HG02840 (cell line): ENCODE measurements around the gene CDC14C.
"Not testable (repeated sequence)": the region's sequence is repeated elsewhere in the genome, so short reads cannot be mapped to it uniquely, and the experiment has no call there.

Experiments
- ATAC-seq: cut with Tn5 transposase; IDR thresholded peaks from one replicate; pipeline ENCODE4 v1.9.1; 2021; ENCODE audit warnings: mild to moderate bottlenecking, moderate library complexity, moderate number of reproducible peaks; ENCODE audit not compliant: unreplicated experiment, low FRiP score

CDC14C gene

GRCh38 chr7:48924433-48924832 lies at the start of gene CDC14C:
Gene CDC14C, plus strand, starts transcription at chr7:48924547. Its CDS starts 126 bp downstream, at chr7:48924673.
- no peak for ATAC-seq

GRCh38 chr7:48875045-48875916 lies 49.1 kb upstream of the CDC14C start:
- ATAC-seq = no peak

GRCh38 chr7:48876087-48876486 lies 48.3 kb upstream of the CDC14C start:
- no peak for ATAC-seq

DNA sequence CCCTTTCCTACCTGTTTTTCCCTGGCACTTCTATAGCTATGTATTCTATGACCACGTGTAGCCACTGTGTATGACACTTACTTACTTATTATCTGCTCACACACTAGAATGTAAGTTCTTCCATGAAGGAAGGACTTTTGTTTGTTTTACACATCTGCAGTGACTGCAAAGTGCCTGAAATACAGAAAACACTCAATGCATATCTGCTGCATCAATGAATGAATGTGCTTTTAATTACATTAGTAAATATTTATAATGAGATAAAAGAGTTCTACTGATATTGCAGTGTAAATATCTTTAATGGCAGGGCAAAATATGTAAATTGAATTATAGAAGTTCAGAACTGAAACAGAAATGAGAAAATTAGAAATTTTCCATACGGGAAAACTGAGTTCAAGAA lies 43.5 kb upstream of the CDC14C start:
- ATAC-seq = no peak

- ATAC-seq = no peak
Measured at GRCh38 chr7:48887500-48887899, 36.8 kb upstream of the CDC14C start.

- ATAC-seq = no peak
Measured at GRCh38 chr7:48894574-48894973, 29.8 kb upstream of the CDC14C start.

- no peak for ATAC-seq
Measured at GRCh38 chr7:48899932-48900331, 24.4 kb upstream of the CDC14C start.

DNA sequence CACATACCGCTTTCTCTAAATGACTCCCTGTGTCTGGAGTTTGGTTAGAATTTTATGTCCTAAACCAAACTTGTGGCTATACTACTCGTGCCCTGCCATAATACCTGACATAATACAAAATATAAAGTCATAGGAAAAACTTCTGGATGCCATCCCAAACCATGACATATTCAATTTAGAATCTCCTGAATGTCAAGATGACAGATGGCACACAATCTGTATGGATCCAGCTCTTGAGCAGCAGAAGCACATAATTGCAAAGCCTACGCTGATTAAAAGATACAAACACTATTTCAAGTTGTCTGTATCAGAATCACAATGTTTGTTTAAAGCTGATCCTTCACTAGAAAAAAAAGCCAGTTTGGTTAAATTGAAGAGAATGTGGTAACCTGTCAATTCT lies 22.4 kb upstream of the CDC14C start:
- ATAC-seq = no peak

GRCh38 chr7:48904975-48905374 lies 19.4 kb upstream of the CDC14C start:
- no peak for ATAC-seq

DNA sequence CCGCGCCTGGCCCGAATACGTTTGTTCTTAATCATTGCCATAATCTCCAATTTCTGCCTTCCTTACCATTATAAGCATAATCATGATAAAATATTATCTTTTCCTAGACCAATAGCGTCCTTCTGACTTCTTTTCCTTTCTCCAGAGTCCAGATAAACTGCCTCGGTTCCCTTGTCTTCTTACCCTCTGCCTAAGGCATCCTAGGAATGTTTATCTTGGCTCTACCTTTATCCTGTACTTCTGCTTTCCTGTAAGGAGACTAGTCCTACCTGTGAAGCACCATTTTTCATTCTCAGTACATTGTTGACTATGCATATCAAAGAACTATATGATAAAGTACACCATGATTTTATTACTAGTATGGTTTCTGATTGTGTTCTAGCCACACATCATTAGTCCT lies 18.7 kb upstream of the CDC14C start:
- ATAC-seq = not testable (repeated sequence)

DNA sequence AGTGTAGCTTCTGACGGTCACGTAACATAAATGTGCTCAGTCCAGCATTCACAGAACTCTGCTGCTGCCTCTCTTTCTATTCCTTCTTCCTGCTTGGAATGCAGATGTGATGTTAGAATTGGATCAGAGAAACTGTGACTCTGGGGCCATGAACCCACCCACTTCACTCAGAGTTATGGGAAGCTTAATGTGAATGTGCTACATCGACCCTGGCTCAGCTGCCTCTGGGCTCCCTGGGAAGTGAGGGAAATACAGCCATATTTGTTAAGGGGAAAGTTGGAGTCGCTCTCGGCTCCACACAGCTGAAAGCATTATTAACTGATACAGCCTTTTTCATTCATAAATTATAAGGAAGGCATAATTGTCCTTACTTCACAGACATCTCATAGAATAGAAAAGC lies 14.5 kb upstream of the CDC14C start:
- ATAC-seq = not testable (repeated sequence)

DNA sequence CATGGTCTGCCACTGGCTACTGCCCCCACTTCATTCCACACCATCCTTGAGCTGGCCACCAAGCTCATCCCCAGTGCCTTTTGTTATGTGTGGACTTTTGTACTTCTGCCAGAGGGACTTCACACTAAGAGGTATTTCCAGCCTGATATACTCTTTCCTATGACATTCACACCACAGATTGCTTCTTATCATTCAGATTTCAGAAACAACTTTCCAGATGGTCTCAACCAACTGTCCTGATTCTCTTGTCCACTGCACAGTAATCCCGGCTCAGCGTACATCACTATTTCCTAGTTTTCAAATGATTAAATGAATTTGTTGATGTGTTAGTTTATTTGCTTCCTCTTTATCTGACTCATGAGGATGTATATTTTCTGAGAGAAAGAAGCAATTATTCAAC lies 7.1 kb downstream of the CDC14C start:
- ATAC-seq = no peak

DNA sequence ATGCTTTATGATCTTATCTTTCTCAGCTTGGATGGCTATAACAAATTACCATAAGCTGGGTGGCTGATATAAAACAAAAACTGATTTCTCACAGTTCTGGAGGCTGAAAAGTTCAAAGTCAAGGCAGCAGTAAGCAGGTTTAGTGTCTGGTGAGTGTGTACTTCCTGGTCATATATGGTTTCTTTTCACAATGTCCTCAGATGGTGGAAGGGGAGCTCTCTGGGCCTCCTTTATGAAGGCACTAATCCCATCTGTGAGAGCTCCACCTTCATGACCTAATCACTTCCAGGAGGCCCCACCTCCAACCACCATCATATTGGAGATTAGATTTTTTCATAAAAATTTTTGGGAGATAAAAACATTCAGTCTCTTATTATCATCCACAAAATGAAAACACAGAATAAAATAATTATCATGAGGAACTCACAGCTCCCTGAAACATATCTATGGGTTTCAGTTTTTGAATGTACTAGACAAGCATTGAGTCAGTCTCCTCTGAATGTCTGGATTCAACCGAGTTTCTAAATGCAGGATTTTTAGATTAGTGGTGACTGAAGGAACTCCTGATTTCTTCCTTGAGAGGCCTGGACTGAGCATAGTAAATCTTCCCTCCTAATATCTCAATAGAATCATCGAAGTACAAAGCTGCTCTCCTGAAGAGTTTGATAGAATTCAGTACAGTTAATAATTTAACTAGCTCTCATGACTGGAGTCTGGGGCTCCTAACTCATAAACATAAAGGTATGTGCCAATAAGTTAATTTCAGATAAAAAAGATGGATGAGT lies 8.0 kb downstream of the CDC14C start:
- no peak for ATAC-seq

DNA sequence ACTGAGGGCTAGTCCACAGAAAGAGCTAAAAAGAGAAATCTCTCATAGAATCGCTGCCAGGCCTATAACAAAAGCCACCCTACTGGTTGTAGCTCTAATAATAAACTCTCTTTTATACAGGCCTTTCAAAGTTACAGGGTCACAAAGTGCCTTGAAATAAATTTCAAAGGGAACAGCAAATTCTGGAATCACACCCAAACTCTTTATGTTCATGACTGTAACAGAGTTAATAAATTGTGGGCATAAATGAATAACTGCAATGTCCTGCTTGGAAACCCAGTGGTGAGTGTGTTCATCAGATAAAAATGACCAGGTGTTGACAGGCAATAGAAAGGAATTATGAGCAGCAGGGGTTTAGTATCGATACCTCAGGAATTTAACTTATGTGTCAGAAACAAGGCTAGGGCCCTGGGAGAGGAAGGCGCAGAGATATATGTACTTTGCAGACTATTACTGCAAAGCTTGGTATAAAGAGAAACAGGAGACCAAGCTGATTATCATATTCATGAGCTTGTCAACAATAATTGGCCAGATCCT lies 9.3 kb downstream of the CDC14C start:
- no peak for ATAC-seq

GRCh38 chr7:48938539-48939295 lies 14.4 kb downstream of the CDC14C start:
- ATAC-seq = no peak

GRCh38 chr7:48943279-48943990 lies 19.1 kb downstream of the CDC14C start:
- no peak for ATAC-seq

GRCh38 chr7:48955916-48956315 lies 31.6 kb downstream of the CDC14C start:
- ATAC-seq = no peak

DNA sequence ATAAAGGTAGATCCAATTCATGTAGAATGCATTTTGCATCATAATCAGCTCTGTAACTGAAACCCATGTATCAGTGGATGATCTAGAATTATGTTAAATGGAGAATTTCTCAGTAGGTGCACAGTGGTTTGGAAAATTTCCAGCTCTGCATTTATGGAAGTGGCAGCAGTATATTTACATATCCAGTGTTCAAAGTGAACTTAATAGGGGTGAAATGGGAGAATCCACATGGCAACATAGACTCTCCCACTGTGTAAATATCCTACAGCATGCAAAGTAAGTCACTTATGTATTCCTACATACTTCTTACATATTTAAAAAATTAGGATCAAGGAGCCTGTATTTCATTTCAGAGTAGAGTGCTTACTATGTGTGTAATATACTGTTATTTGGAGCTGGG lies 35.3 kb downstream of the CDC14C start:
- no peak for ATAC-seq

GRCh38 chr7:48962821-48963505 lies 38.6 kb downstream of the CDC14C start:
- no peak for ATAC-seq
